Thoracic aorta (tissue), 2 donors: ENCODE data around the gene BMP7. TPM values are rescaled to one million over a fixed set of nuclear protein-coding genes. Genes with fewer than 3 reads are reported as not detected.

Source experiments
- ATAC-seq: fragments of 150-250 bp; one replicate; pipeline ENCODE4 v1.8.0; 2017; ENCODE audit warnings: low read depth; ENCODE audit not compliant: insufficient number of reproducible peaks, low FRiP score
- DNase-seq: peaks from one replicate; pipeline ENCODE4 v3.0.0-alpha.2; 2020; ENCODE audit warnings: low spot score
- H3K27ac ChIP-seq, 2 donors: fragments of 200-600 bp; sonication (generic); 1 replicate in 1 of 2; 2 replicates in 1 of 2; pipeline ENCODE4 v1.5.1; 2016; ENCODE audit warnings: mild to moderate bottlenecking in 2 of 2, moderate library complexity in 2 of 2
- H3K27me3 ChIP-seq: fragments of 200-600 bp; sonication (generic); replicated peaks from 2 replicates; pipeline ENCODE4 v1.6.0; 2016; ENCODE audit warnings: mild to moderate bottlenecking; ENCODE audit not compliant: insufficient read depth
- H3K36me3 ChIP-seq: fragments of 200-600 bp; sonication (generic); one replicate; pipeline ENCODE4 v1.5.1; 2016
- H3K4me1 ChIP-seq, 2 donors: fragments of 200-600 bp; sonication (generic); 1 replicate in 1 of 2; 2 replicates in 1 of 2; pipeline versions ENCODE4 v1.5.1 to v1.6.0; 2016; ENCODE audit warnings: low read depth in 2 of 2, mild to moderate bottlenecking in 1 of 2; ENCODE audit not compliant: control insufficient read depth in 1 of 2
- H3K4me3 ChIP-seq: fragments of 200-600 bp; sonication (generic); 2 replicates; pipeline ENCODE4 v1.5.1; 2016; ENCODE audit warnings: mild to moderate bottlenecking
- H3K9me3 ChIP-seq: fragments of 200-600 bp; sonication (generic); 2 replicates; pipeline ENCODE4 v1.5.1; 2016
- total RNA-seq, 2 donors: library from RNA; depleted of rRNA; stranded (reverse); fragments of >200 nt; gene quantifications; one replicate each; pipeline versions ENCODE4 v1.1.0 to v1.2.3, GENCODE V29; 2016
- TF ChIP-seq, protein P1 (sequence below): fragments of 200-600 bp; sonication (generic); IDR thresholded peaks from one replicate; pipeline ENCODE4 v1.5.1; 2019; ENCODE audit warnings: antibody characterized with exemption

BMP7 gene
- total RNA-seq, 2 donors from 2014 or later: 1.5 TPM; not detected in 1

DNA sequence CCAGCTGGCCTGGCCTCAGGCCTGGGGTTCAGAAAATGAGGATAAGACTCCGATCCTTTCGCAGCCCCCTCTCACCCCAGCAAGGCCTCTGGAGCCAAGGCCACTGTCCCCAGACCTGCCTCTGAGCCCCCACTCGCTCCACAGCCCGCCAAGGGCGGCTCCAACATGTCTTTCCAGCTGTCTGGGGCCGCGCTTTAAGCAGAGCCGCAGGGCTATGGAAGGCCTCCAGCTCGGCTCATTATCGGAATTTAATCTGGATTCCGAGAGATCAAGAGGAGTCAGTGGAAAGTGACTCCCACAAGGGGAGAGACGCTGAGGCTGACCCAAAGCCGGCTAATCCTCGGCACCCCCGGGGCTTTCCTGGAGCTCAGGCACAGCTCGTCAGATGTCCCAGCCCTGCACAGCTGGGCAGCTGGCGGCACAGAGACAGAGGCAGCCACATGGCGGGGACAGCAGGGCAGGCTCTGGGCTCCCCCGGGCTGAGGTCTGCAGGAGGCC is 41.8 kb downstream of the BMP7 start:
- TF ChIP-seq, protein P1, sequence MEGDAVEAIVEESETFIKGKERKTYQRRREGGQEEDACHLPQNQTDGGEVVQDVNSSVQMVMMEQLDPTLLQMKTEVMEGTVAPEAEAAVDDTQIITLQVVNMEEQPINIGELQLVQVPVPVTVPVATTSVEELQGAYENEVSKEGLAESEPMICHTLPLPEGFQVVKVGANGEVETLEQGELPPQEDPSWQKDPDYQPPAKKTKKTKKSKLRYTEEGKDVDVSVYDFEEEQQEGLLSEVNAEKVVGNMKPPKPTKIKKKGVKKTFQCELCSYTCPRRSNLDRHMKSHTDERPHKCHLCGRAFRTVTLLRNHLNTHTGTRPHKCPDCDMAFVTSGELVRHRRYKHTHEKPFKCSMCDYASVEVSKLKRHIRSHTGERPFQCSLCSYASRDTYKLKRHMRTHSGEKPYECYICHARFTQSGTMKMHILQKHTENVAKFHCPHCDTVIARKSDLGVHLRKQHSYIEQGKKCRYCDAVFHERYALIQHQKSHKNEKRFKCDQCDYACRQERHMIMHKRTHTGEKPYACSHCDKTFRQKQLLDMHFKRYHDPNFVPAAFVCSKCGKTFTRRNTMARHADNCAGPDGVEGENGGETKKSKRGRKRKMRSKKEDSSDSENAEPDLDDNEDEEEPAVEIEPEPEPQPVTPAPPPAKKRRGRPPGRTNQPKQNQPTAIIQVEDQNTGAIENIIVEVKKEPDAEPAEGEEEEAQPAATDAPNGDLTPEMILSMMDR: no peak
- H3K27me3 ChIP-seq: no peaks in the 10 kb centered on the region
- H3K36me3 ChIP-seq: no peaks in the 10 kb centered on the region
- no peaks in the 10 kb centered on the region for H3K4me1 ChIP-seq
- H3K27ac ChIP-seq: no peak overlapping the region
- DNase-seq: no peak
- no peak for ATAC-seq
- no peak overlapping the region for H3K4me3 ChIP-seq
- H3K9me3 ChIP-seq: no peaks in the 10 kb centered on the region

DNA sequence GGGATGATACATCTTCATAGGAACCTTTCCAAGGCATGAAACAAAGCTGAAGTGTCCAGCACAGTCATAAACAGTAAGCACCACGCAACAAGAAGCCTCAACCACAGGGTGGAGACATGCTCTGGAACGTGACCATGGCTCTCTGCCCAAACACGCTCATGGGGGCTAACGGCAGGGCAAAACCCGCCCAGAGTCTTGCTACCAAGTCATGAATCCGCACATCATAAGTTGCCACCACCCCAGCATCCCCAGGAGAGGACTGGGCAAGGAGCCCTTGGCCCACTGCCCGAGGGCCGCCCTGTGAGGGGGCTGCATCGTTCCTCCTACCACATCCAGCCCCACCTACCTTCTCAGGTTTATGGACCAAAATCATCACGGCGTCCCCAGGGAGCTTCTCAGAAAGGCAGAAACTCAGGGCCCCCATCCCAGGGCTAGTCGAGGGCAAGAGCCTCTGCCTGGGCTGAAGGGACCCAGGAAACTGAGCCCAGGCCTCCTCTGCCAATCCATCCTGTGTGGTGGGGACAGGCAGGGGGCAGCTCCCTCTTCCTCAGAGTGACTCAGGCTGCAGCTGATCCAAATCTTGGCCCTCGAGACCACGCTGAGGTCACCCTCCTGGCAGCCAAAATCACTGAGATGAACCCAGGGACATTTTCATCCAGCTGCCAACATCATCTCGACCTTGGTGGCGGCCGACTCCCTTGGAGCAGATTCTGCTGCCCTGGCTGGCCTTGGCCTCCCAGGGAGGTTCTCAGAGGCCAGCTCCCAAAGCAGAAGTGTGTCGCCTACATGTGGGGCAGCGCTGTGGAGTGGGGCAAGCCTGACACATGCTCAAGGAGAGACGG is 42.6 kb downstream of the BMP7 start:
- H3K4me3 ChIP-seq: no peak overlapping the region
- ATAC-seq (no peak), DNase-seq (no peak)
- H3K4me1 ChIP-seq: no peaks in the 10 kb centered on the region
- H3K27ac ChIP-seq: no peak overlapping the region
- no peaks in the 10 kb centered on the region for H3K9me3 ChIP-seq
- H3K36me3 ChIP-seq: no peaks in the 10 kb centered on the region
- no peaks in the 10 kb centered on the region for H3K27me3 ChIP-seq
- TF ChIP-seq, protein P1: no peak

DNA sequence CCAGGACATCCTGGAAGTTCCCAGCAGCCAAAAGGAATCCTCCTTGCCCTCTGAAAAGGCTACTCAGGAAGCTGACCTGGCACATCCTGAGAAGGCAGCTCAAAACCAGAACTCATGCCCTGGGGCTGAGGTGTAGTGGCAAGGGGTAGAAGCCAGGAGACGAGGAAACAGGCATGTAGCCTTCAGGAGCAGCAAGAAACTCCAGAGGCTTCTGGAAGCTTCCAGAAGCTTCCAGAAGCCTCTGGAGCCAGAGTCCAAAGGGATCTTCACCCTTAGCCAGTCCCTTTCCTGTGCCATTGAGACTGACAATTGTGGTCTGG is 43.9 kb downstream of the BMP7 start:
- no peak for ATAC-seq
- Histone ChIP-seq H3K27ac (no peak overlapping the region), H3K4me3 (no peak overlapping the region), H3K9me3 (no peaks in the 10 kb centered on the region), H3K4me1 (no peaks in the 10 kb centered on the region), H3K27me3 (no peaks in the 10 kb centered on the region), H3K36me3 (no peaks in the 10 kb centered on the region)
- DNase-seq: no peak
- TF ChIP-seq, protein P1: no peak

DNA sequence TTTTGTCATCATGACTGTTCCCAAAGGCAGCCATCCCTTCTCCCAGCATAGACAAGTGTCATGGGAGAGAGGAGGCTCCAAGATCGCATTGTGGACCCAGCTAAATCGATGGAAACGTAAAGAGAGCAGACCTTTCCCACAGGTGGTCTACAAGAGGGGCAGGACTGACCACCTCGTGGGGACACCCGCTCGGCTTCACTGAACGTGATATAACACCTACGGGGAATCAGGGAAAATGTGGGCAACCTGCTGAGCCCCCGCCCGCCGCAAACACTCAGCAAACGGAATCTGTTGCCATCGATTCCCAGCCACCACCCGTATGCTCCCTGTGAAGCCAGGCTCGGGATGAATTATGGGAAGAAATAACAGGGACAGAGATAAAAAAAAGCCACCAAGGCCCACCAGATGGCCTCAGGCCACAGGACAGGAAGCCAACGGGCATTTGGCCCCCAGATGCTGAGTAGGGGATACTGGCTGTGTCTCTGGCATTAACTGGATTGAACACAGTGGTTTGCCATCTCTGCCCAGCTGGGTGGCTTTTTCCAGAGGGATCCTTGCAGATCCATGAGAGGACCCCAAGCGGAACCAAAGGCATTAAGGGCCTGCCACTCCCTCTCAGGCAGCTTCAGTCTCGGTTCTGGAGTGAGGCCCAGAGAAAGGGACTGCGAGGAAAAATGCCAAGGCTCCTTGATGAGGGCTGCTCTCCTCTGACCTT is 44.4 kb downstream of the BMP7 start:
- H3K9me3 ChIP-seq: no peaks in the 10 kb centered on the region
- no peak overlapping the region for H3K4me3 ChIP-seq
- no peaks in the 10 kb centered on the region for H3K4me1 ChIP-seq
- ATAC-seq: no peak
- TF ChIP-seq, protein P1: no peak
- H3K36me3 ChIP-seq: no peaks in the 10 kb centered on the region
- H3K27me3 ChIP-seq: no peaks in the 10 kb centered on the region
- H3K27ac ChIP-seq: no peak overlapping the region
- DNase-seq: no peak

DNA sequence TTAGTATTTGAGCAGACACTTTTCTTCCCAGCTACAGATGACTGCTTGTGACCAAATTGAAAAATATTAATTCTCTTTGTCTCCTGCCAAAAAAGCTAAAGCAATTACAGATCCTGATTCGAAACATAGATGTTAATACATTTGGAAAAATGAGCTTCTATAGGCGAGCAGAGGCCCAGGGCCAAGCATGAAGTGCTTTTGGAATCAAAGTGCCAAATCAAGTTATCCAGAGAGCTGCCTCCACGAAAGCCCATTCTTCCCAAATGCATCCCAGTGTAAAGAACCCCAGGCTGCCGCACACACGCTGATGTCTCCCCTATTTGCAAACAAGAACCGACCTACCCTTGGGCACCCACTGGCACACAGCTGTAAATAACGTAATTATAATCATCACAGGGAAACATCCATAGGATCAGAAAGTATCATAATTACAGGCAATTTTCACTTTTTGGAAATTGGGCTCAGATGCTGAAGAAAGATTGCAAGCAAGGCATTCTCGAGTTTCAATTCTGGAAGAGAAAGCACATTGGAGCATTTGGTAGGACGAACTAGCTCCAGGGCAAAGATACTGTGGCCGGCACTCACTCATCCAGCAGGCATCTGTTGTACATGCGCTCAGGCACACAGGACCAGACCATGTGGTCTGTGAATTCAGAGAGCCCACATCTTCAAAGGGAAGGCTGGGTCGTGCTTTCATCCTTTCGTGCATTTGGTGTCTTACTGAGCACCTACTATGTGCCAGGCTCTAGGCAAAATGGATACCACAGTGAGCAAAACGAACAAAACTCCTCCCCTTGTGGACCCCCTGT is 45.9 kb downstream of the BMP7 start:
- Histone ChIP-seq H3K4me3 (no peak overlapping the region), H3K36me3 (no peaks in the 10 kb centered on the region), H3K9me3 (no peaks in the 10 kb centered on the region), H3K27me3 (no peaks in the 10 kb centered on the region), H3K4me1 (no peaks in the 10 kb centered on the region), H3K27ac (no peak overlapping the region)
- DNase-seq (no peak), ATAC-seq (no peak)
- TF ChIP-seq, protein P1: no peak
